GM23338 (cell line): Measurements from ENCODE around the gene TTC3.

ENCODE experiments used
- CREB1 ChIP-seq: fragments of 250-450 bp; sonication (Bioruptor Pico); IDR thresholded peaks from 2 replicates; pipeline ENCODE4 v1.5.0; 2020; ENCODE audit warnings: low read depth, mild to moderate bottlenecking, moderate library complexity
- EZH2 ChIP-seq: fragments of 200-600 bp; sonication (generic); IDR thresholded peaks from one replicate; pipeline ENCODE4 v1.8.0; 2017; ENCODE audit warnings: antibody characterized with exemption, mild to moderate bottlenecking, low read depth; ENCODE audit not compliant: unreplicated experiment
- EZH2phosphoT487 ChIP-seq: fragments of 200-600 bp; sonication (generic); IDR thresholded peaks from one replicate; pipeline ENCODE4 v1.8.1; 2018; ENCODE audit warnings: antibody characterized with exemption; ENCODE audit not compliant: unreplicated experiment
- JUNB ChIP-seq: IDR thresholded peaks from one replicate; pipeline ENCODE4 v1.6.1; 2016; ENCODE audit warnings: antibody characterized with exemption; ENCODE audit not compliant: unreplicated experiment
- NANOG ChIP-seq: IDR thresholded peaks from 2 replicates; pipeline ENCODE4 v1.6.1; 2016; ENCODE audit warnings: antibody characterized with exemption, borderline replicate concordance
- POLR2AphosphoS5 ChIP-seq: IDR thresholded peaks from 2 replicates; pipeline ENCODE4 v1.6.1; 2016; ENCODE audit warnings: antibody characterized with exemption, low read depth
- REST ChIP-seq: IDR thresholded peaks from one replicate; pipeline ENCODE4 v1.6.1; 2018; ENCODE audit warnings: antibody characterized with exemption; ENCODE audit not compliant: unreplicated experiment
- STAT1 ChIP-seq: IDR thresholded peaks from one replicate; pipeline ENCODE4 v1.6.1; 2016; ENCODE audit warnings: antibody characterized with exemption; ENCODE audit not compliant: unreplicated experiment
- ZNF114 ChIP-seq: fragments of 250-450 bp; sonication (Bioruptor Pico); IDR thresholded peaks from 2 replicates; pipeline ENCODE4 v1.5.0; 2020; ENCODE audit warnings: mild to moderate bottlenecking, moderate library complexity
- ZNF331 ChIP-seq: fragments of 250-450 bp; sonication (Bioruptor Pico); IDR thresholded peaks from 2 replicates; pipeline ENCODE4 v1.5.0; 2020; ENCODE audit warnings: low read depth, mild to moderate bottlenecking, moderate library complexity
- TF ChIP-seq, protein P1 (sequence below), 2 experiments: fragments of 200-600 bp in 1 of 2; sonication (generic) in 1 of 2; conservative IDR thresholded peaks; 2 replicates each; pipeline versions ENCODE4 v1.5.1 to v1.6.1; 2016 to 2017; ENCODE audit warnings: antibody characterized with exemption in 2 of 2, low read depth in 2 of 2, mild to moderate bottlenecking in 2 of 2, moderate library complexity in 1 of 2
- TF ChIP-seq, protein P2 (sequence below): IDR thresholded peaks from 2 replicates; pipeline ENCODE4 v1.6.1; 2016; ENCODE audit warnings: antibody characterized with exemption
- TF ChIP-seq, protein P3 (sequence below): fragments of 250-450 bp; sonication (Bioruptor Pico); IDR thresholded peaks from 2 replicates; pipeline ENCODE4 v1.5.0; 2020; ENCODE audit warnings: mild to moderate bottlenecking, moderate library complexity

DNA sequence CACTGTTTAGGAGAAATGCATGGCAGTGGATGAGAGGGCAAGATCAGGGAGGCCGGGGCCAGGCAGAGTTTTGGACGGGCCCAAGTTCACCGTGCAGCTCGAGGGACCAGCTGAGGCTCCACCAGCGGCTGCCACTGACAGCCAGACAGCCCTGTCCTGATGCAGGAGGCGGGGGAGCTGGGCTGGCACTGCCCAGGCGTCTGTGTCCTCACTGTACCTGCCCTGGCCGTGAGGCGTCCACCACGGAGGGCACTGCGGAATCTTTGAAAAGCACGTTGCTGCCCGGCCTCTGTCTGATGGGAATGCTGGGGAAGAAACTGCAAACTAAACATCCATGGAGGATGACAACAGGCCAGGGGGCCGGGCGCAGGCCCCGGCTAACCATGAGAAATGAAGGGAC is 158.6 kb downstream of the TTC3 start:
- no peak for TF ChIP-seq POLR2AphosphoS5
- TF ChIP-seq, protein P1, sequence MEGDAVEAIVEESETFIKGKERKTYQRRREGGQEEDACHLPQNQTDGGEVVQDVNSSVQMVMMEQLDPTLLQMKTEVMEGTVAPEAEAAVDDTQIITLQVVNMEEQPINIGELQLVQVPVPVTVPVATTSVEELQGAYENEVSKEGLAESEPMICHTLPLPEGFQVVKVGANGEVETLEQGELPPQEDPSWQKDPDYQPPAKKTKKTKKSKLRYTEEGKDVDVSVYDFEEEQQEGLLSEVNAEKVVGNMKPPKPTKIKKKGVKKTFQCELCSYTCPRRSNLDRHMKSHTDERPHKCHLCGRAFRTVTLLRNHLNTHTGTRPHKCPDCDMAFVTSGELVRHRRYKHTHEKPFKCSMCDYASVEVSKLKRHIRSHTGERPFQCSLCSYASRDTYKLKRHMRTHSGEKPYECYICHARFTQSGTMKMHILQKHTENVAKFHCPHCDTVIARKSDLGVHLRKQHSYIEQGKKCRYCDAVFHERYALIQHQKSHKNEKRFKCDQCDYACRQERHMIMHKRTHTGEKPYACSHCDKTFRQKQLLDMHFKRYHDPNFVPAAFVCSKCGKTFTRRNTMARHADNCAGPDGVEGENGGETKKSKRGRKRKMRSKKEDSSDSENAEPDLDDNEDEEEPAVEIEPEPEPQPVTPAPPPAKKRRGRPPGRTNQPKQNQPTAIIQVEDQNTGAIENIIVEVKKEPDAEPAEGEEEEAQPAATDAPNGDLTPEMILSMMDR (conservative IDR thresholded peaks at IDR 0.05; ENCODE audit: low read depth in 2 of 2), result no peak
- no peak for TF ChIP-seq REST
- no peak for TF ChIP-seq EZH2phosphoT487
- TF ChIP-seq EZH2, result no peak
- no peak for TF ChIP-seq CREB1 (CRISPR knock-in tag)
- TF ChIP-seq JUNB, result no peak
- no peak for TF ChIP-seq STAT1
- TF ChIP-seq ZNF331 (CRISPR knock-in tag), result no peak
- TF ChIP-seq, protein P2, sequence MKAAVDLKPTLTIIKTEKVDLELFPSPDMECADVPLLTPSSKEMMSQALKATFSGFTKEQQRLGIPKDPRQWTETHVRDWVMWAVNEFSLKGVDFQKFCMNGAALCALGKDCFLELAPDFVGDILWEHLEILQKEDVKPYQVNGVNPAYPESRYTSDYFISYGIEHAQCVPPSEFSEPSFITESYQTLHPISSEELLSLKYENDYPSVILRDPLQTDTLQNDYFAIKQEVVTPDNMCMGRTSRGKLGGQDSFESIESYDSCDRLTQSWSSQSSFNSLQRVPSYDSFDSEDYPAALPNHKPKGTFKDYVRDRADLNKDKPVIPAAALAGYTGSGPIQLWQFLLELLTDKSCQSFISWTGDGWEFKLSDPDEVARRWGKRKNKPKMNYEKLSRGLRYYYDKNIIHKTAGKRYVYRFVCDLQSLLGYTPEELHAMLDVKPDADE, result no peak
- no peak for TF ChIP-seq ZNF114
- TF ChIP-seq NANOG, result no peak
- TF ChIP-seq, protein P3, sequence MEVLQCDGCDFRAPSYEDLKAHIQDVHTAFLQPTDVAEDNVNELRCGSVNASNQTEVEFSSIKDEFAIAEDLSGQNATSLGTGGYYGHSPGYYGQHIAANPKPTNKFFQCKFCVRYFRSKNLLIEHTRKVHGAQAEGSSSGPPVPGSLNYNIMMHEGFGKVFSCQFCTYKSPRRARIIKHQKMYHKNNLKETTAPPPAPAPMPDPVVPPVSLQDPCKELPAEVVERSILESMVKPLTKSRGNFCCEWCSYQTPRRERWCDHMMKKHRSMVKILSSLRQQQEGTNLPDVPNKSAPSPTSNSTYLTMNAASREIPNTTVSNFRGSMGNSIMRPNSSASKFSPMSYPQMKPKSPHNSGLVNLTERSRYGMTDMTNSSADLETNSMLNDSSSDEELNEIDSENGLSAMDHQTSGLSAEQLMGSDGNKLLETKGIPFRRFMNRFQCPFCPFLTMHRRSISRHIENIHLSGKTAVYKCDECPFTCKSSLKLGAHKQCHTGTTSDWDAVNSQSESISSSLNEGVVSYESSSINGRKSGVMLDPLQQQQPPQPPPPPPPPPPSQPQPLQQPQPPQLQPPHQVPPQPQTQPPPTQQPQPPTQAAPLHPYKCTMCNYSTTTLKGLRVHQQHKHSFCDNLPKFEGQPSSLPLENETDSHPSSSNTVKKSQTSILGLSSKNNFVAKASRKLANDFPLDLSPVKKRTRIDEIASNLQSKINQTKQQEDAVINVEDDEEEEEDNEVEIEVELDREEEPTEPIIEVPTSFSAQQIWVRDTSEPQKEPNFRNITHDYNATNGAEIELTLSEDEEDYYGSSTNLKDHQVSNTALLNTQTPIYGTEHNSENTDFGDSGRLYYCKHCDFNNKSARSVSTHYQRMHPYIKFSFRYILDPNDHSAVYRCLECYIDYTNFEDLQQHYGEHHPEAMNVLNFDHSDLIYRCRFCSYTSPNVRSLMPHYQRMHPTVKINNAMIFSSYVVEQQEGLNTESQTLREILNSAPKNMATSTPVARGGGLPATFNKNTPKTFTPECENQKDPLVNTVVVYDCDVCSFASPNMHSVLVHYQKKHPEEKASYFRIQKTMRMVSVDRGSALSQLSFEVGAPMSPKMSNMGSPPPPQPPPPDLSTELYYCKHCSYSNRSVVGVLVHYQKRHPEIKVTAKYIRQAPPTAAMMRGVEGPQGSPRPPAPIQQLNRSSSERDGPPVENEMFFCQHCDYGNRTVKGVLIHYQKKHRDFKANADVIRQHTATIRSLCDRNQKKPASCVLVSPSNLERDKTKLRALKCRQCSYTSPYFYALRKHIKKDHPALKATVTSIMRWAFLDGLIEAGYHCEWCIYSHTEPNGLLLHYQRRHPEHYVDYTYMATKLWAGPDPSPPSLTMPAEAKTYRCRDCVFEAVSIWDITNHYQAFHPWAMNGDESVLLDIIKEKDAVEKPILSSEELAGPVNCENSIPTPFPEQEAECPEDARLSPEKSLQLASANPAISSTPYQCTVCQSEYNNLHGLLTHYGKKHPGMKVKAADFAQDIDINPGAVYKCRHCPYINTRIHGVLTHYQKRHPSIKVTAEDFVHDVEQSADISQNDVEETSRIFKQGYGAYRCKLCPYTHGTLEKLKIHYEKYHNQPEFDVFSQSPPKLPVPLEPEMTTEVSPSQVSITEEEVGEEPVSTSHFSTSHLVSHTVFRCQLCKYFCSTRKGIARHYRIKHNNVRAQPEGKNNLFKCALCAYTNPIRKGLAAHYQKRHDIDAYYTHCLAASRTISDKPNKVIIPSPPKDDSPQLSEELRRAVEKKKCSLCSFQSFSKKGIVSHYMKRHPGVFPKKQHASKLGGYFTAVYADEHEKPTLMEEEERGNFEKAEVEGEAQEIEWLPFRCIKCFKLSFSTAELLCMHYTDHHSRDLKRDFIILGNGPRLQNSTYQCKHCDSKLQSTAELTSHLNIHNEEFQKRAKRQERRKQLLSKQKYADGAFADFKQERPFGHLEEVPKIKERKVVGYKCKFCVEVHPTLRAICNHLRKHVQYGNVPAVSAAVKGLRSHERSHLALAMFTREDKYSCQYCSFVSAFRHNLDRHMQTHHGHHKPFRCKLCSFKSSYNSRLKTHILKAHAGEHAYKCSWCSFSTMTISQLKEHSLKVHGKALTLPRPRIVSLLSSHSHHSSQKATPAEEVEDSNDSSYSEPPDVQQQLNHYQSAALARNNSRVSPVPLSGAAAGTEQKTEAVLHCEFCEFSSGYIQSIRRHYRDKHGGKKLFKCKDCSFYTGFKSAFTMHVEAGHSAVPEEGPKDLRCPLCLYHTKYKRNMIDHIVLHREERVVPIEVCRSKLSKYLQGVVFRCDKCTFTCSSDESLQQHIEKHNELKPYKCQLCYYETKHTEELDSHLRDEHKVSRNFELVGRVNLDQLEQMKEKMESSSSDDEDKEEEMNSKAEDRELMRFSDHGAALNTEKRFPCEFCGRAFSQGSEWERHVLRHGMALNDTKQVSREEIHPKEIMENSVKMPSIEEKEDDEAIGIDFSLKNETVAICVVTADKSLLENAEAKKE (CRISPR knock-in tag), result no peak
